Measurements from ENCODE around the gene TEX35. TPM values are rescaled to one million over a fixed set of nuclear protein-coding genes. Genes with fewer than 3 reads are reported as not detected.

The TEX35 gene
- total RNA-seq, 1 donor from 2014 or later: not detected

GRCh38 chr1:178560871-178561376 lies 48.0 kb downstream of the TEX35 start:
- DNase-seq: no peak
- ATAC-seq: no peak
- intact Hi-C loops (cut with micrococcal nuclease): loop anchor here (10.0 kb wide), 1 partner anchor 184 kb away; no protein-coding TSS in a partner anchor

- no peak for ATAC-seq
- intact Hi-C loops (cut with micrococcal nuclease): loop anchor here (10.0 kb wide), 1 partner anchor 182 kb away; no protein-coding TSS in a partner anchor
- DNase-seq: no peak
These were observed 50.4 kb downstream of the TEX35 start for GRCh38 chr1:178563099-178563820.

- ATAC-seq (peak; percentile 20), DNase-seq (no peak)
- intact Hi-C loops (cut with micrococcal nuclease): loop anchor here (10.0 kb wide), 1 partner anchor 181 kb away; no protein-coding TSS in a partner anchor
These were observed 51.3 kb downstream of the TEX35 start for GRCh38 chr1:178564086-178564782.

- DNase-seq: no peak
- intact Hi-C loops (cut with micrococcal nuclease): loop anchor here (10.0 kb wide), 1 partner anchor 180 kb away; no protein-coding TSS in a partner anchor
- ATAC-seq: peak; percentile 80
These were observed 51.9 kb downstream of the TEX35 start for GRCh38 chr1:178564783-178565180.

DNA sequence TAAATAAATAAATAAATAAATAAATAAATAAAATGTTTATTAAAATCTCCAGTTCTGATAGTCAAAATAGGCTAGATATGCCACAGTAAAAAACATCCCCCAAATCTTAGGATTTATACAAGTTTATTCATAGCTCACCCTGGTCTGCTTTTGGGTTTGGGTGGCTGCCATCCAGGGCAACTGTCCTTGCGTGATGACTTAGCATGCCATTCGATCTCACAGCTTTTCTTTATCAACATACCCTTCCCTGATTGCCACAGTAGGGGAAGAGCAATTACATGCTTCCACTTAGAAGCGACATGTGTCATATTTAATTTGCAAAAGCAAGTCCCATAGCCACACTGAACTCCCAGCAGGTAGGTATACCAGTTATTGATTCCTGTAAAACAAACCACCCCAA lies 52.7 kb downstream of the TEX35 start:
- ATAC-seq (peak; percentile 34), DNase-seq (no peak)
- intact Hi-C loops (cut with micrococcal nuclease): loop anchor here (10.0 kb wide), 1 partner anchor 179 kb away; no protein-coding TSS in a partner anchor

DNA sequence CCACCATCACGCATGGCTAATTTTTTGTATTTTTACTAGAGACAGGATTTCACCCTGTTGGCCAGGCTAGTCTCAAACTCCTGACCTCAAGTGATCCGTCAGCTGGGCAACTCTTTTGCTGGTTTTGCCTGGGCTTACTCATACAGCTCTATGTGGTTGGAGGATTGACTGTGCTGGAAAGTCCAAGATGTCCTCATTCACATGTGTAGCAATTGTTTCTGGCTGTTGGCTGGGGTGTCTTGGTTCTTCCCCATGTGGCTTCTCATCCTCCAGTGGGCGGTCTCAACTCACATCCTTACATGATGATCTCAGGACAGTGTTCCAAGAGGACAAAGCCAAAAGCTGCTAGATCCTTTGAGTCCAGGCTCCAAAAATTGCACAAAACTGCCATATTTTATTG lies 53.3 kb downstream of the TEX35 start:
- intact Hi-C loops (cut with micrococcal nuclease): loop anchor here (10.0 kb wide), 1 partner anchor 179 kb away; no protein-coding TSS in a partner anchor
- no peak for ATAC-seq
- no peak for DNase-seq

- DNase-seq (no peak), ATAC-seq (no peak)
- intact Hi-C loops (cut with micrococcal nuclease): no loop called here
These were observed 58.9 kb downstream of the TEX35 start for GRCh38 chr1:178571807-178572206.

Other genes with a start within 250 kb of the TEX35 start
- not detected for gene CLEC20A, start 16.1 kb upstream of the TEX35 start, total RNA-seq
- 13.7 TPM for gene RALGPS2, start 212.1 kb downstream of the TEX35 start, total RNA-seq